HCEC 1CT (cell line): ENCODE measurements around the gene CCR3.

Experiments used
- DNase-seq: peaks from one replicate; pipeline ENCODE4 v3.0.0-alpha.2; 2017

Gene CCR3

DNA sequence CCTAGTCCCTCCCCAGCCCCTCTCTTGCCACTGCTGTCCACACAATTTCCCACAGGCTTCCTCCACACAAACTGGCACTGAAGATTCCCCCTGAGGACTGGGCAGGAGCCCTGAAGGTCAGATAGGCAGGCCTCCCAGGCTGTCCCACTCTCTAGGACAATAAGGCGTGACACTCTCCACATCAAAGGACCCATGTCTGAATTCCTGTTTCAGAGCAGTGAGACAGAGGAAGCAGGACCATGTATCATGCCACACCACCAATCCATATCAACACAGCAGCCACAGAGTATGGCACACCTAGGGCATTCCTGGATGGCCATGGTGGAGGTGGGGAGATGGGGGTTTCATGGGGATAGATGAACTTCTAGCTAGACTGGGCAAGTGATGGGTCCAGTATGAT, 20.3 kb upstream of the CCR3 start:
- DNase-seq: no peak

DNA sequence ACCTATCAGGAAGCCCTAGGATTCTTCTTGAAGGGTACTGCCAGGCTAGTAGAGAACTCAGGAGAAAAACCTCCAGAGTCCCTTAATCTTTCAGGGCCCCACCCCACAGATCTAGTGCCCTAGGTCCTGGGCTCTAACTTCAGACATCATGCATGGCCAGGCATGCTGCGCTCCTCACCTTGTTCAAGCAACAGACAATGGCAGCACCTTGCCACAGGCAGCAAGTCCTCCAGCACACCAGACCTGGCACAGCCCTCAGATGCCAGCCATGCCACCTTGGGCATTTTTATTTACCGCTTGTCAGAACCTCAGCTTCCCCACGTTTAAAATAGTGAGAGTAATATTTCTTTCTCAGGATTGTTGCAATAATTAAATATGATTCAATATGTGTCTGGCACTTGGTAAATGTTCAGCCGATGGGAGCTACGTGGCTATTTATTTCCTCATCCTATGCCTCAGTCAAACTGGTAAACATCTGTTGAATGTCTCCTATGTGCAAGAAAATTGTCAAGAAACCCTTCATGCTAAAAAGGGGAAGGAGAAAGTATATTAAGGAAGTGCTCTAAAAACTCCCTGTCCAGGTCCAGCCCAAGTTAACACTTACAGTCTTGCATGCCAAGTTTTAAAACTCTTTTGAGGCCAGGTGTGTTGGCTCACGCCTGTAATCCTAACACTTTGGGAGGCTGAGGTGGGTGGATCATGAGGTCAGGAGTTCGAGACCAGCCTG, 19.7 kb upstream of the CCR3 start:
- DNase-seq: no peak

DNA sequence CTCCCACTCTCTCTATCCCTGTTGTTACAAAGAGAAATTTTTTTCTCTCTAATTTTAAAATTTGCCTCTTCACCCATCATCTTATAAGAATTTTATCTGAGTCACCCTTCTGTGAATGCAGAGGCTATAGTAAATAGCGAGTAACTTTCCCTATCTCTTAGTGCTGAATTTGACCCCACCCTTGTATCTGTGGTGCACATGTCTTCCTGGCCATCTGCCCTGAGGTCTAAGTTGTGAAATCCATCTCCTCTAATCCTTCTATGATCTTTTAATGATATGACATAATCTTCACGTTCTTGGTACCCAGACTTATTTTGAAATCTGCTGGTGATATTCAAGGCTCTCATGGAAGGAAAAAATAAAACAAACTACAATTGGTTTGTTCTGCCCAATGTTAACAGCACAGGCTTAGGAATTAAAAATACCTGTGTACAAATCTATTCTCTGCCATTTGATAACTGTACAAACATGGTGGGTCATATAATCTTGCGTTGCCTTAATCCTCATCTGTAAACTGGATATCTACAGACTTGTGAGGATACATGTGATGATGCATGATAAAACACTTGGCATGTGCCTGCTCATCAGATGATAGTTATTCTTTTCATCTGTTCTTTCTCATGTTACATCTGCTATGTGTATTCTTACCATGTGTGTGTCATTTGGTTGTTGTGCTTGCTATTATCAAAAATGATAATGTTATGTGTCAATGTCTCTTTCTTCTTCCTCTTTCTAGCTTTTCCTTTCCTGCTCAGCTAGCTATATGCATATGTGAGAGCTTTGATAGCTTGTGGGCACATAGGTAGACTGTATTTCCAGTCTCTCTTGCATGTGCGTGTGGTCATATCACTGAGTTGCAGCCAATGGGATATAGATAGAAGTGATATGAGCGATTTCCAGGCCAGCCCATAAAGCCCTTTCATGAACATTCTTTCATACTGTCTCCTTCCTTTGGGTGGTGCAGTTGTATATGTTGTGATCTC, 13.7 kb upstream of the CCR3 start:
- DNase-seq: peak; percentile 95

DNA sequence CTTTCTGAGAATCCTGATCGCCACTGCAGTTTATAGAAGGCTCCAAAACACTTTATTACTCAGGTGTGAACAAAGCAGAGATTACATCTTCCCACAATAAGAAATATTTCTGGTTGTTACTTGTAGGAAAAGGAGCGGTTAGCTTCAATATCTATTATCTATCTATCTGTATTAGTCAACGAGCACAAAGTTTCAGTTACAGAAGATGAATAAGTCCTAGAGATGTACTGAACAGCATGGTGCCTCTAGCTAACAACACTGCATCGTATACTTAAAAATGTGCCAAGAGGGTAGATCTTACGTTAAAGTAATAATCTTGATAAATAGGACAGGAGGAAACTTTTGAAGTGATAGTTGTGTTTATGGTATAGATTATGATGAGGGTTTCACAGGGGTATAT, 10.9 kb upstream of the CCR3 start:
- DNase-seq: no peak

DNA sequence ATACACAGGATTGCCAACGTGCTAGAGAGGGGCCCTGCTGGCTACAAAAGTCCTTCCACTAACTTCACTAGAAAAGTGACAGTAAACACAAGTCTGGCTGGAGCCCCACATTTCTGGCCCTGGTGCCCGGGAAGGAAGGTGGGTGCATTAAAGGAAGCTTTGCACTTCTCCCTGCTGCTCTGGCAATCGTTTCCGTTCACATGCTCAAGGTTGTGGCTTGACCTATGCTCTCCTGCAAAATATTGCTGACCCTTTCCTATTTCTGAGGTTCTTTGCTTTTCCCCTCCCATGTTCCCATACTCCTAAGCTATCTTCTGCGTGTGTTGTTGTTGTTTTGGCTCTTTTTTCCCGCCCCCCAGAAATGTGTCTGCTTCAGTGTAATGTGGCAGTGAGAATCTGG, 9.1 kb upstream of the CCR3 start:
- no peak for DNase-seq

GRCh38 chr3:46235425-46235824, 6.8 kb upstream of the CCR3 start:
- no peak for DNase-seq

GRCh38 chr3:46236294-46237054, 5.8 kb upstream of the CCR3 start:
- DNase-seq: no peak

GRCh38 chr3:46238386-46238785, 3.9 kb upstream of the CCR3 start:
- DNase-seq: no peak

GRCh38 chr3:46239301-46239938, 2.8 kb upstream of the CCR3 start:
- DNase-seq: peak; percentile 24

GRCh38 chr3:46239952-46240351, 2.3 kb upstream of the CCR3 start:
- no peak for DNase-seq

- DNase-seq: no peak
These were observed 1.3 kb downstream of the CCR3 start for GRCh38 chr3:46243560-46243959.

DNA sequence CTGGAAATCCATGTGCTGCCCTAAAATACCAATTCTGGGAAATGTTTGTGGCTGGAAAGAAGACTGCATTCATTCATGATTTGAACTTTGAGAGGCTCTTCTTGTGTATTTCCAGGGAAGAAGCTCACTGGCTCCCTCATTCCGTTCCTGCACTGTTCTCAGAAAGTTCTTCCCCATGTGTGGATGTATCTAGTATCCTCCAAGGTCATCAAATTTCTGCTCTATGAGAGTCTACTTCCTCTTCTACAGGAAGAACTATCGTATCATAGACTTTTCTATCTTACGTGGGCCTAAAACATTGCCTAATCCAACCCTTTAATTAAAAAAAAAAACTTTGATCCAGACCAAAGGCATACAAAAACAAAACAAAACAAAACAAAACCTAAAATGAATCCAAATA, 2.9 kb downstream of the CCR3 start:
- no peak for DNase-seq

GRCh38 chr3:46252980-46253379, 10.7 kb downstream of the CCR3 start:
- DNase-seq: no peak

- no peak for DNase-seq
These were observed 16.3 kb downstream of the CCR3 start for GRCh38 chr3:46258525-46258924.

- peak; percentile 10 for DNase-seq
These were observed 19.8 kb downstream of the CCR3 start for GRCh38 chr3:46261926-46262594.

DNA sequence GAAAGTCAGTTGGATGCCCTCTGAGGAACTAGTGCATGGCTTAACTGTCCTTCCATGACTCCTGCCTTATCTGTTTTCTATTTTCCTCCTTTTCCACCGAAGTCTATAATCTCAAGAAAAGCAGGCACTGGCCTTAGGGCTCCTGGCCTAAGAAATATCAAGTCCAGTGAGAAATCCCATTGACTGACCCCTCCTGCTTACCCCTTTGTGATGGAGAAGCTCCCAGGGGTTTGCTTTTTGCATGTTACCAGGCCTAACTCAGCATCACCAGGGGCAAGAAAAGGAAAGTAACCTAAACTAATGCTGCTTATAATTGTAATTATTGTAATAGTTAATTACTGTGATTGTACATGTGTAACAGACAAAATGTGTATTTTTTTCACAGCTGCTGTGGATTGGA, 21.7 kb downstream of the CCR3 start:
- no peak for DNase-seq

DNA sequence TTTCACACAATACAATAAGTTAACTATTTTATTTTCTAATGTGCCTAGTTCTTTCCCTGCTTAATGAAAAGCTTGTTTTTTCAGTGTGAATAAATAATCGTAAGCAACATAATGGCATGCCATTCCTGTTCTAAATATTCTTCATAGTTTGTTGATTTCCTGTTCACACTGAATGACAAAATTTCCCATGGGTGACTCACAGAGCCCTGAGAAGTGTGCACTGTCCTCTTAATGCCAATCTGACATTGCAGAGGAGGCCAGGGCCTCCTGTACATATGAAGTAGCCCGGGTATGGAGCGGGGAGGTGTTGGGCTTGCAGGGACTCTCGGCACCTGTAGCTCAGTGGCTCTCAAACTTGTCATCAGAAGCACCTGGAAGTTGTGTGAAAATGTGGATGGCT, 24.3 kb downstream of the CCR3 start:
- DNase-seq: peak; percentile 32

- DNase-seq: no peak
These were observed 27.3 kb downstream of the CCR3 start for GRCh38 chr3:46269556-46269955.

- DNase-seq: no peak
These were observed 28.2 kb downstream of the CCR3 start for GRCh38 chr3:46270474-46270873.

GRCh38 chr3:46271209-46271745, 29.0 kb downstream of the CCR3 start:
- no peak for DNase-seq

DNA sequence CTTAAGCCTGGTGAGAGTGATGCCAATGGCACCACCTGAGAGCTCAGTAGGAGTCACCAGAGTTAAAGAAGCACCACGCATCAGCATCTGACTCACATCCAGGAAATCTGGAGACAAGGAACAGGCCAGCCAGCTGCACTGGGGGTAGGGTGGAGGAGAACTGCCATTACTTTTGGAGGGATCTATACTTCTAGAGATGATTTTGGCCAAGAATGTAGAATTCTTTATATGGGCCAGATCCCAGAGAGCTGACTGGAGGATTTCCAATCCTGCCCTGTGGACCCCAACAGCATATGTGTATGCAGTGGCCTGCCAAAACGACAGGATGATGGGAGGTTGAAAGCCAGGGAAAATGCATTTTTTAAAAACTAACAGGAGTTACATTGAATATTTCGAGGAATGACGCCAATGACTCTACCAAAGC, 29.8 kb downstream of the CCR3 start:
- DNase-seq: peak; percentile 55
